Rectal smooth muscle tissue (tissue), 1 donor: ENCODE data around the gene KLK15.
"Not testable (repeated sequence)": the region's sequence is repeated elsewhere in the genome, so short reads cannot be mapped to it uniquely, and the experiment has no call there.

Source experiments
- H3K27ac ChIP-seq: one replicate; pipeline ENCODE4 v1.7.0; 2013; ENCODE audit warnings: low read depth, low read length, inconsistent platforms
- H3K27me3 ChIP-seq: one replicate; pipeline ENCODE4 v1.7.0; 2013; ENCODE audit warnings: low read length; ENCODE audit not compliant: control insufficient read depth, insufficient read depth
- H3K36me3 ChIP-seq: one replicate; pipeline ENCODE4 v1.7.0; 2013; ENCODE audit warnings: low read length; ENCODE audit not compliant: control insufficient read depth, insufficient read depth
- H3K4me1 ChIP-seq: one replicate; pipeline ENCODE4 v1.7.0; 2013; ENCODE audit warnings: low read length; ENCODE audit not compliant: control insufficient read depth, insufficient read depth
- H3K4me3 ChIP-seq: one replicate; pipeline ENCODE4 v1.7.0; 2013; ENCODE audit warnings: low read length
- H3K9ac ChIP-seq: one replicate; pipeline ENCODE4 v1.7.0; 2013; ENCODE audit warnings: low read length

KLK15 gene

DNA sequence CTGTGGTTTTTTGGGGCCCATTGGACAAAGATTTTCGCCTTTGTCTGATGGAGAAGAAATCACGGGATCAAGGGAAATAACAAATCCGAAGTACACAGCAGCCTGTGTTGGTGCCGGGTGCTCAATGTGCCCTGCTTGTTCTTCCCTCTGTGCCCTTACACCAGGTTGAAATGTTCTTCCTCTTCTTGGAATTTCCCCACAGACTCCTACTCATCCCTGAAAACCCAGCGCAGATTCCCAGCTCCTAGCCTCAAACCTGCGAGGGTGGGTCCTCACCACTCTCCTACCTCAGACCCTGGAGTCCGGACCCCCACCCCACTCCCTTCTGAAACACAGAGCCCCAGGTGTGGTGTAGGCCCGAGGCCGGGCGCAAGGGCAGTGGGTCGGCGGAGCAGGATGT is 48.0 kb downstream of the KLK15 start:
- H3K27ac ChIP-seq: no peak overlapping the region
- H3K27me3 ChIP-seq: peaks cover 3% of the 10 kb centered on the region
- no peak overlapping the region for H3K9ac ChIP-seq
- peaks cover 3% of the 10 kb centered on the region for H3K4me1 ChIP-seq
- no peak overlapping the region for H3K4me3 ChIP-seq
- no peaks in the 10 kb centered on the region for H3K36me3 ChIP-seq

DNA sequence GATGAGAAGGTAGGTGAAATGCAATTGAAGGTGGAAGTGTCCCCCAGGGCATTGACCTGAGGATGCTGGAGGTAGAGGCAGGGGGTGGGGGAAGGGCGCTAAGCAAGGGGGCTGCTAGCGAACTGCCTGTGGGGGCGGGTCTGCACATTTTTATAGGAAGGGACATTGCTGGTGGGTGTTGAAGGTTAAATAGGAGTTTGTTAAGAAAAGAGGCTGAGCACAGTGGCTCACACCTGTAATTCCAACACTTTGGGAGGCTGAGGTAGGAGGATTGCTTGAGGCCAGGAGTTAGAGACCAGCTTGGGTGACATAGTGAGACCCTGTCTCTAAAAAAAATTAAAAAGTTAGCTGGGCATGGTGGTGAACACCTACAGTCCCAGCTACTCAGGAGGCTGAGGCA is 48.7 kb downstream of the KLK15 start:
- Histone ChIP-seq H3K4me1 (peaks cover 3% of the 10 kb centered on the region), H3K9ac (no peak overlapping the region), H3K36me3 (no peaks in the 10 kb centered on the region), H3K27ac (no peak overlapping the region), H3K4me3 (no peak overlapping the region), H3K27me3 (peaks cover 9% of the 10 kb centered on the region)

DNA sequence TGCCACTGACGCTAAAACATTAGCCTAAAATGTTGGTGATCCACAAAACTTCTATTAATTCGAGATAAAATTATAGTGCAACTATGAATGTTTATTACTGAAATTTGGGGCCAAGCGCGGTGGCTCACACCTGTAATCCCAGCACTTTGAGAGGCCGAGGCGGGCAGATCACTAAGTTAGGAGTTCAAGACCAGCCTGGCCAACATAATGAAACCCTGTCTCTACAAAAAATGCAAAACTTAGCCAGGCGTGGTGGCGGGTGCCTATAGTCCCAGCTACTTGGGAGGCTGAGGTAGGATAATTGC is 49.6 kb downstream of the KLK15 start:
- not testable (repeated sequence) for H3K4me3 ChIP-seq, H3K4me1 ChIP-seq, H3K27ac ChIP-seq, H3K36me3 ChIP-seq, H3K9ac ChIP-seq
- peaks cover 11% of the 10 kb centered on the region for H3K27me3 ChIP-seq

DNA sequence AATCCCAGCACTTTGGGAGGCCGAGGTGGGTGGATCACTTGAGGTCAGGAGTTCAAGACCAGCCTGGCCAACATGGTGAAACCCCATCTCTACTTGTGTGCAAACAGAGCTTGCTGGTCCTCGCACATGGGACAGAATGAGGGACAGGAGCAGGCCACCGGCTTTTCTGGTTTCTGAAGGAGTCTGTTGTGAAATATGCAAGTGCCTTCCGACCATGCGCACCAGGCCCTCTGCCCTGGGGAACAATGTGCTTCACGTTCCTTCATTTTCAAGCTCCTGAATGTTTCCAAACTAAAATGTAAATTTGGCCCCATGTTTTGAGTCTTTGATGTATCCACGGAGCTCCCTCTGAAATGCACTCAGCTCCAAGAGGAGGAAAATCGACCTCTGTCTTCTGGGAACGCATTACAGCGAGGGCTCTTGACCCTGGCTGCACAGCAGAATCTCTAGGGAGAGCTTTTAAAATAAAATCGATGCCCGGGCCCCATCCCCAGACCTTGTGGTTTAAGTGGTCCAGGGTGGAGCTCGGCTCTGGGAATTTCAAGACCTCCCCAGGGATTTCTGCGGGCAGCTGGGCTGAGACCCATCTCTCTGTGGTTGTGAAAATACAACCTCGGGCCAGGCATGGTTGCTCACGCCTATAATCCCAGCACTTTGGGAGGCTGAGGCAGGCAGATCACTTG is 52.5 kb downstream of the KLK15 start:
- no peak overlapping the region for H3K27ac ChIP-seq
- no peak overlapping the region for H3K9ac ChIP-seq
- peaks cover 3% of the 10 kb centered on the region for H3K4me1 ChIP-seq
- H3K27me3 ChIP-seq: peaks cover 19% of the 10 kb centered on the region
- H3K4me3 ChIP-seq: no peak overlapping the region
- H3K36me3 ChIP-seq: no peaks in the 10 kb centered on the region

DNA sequence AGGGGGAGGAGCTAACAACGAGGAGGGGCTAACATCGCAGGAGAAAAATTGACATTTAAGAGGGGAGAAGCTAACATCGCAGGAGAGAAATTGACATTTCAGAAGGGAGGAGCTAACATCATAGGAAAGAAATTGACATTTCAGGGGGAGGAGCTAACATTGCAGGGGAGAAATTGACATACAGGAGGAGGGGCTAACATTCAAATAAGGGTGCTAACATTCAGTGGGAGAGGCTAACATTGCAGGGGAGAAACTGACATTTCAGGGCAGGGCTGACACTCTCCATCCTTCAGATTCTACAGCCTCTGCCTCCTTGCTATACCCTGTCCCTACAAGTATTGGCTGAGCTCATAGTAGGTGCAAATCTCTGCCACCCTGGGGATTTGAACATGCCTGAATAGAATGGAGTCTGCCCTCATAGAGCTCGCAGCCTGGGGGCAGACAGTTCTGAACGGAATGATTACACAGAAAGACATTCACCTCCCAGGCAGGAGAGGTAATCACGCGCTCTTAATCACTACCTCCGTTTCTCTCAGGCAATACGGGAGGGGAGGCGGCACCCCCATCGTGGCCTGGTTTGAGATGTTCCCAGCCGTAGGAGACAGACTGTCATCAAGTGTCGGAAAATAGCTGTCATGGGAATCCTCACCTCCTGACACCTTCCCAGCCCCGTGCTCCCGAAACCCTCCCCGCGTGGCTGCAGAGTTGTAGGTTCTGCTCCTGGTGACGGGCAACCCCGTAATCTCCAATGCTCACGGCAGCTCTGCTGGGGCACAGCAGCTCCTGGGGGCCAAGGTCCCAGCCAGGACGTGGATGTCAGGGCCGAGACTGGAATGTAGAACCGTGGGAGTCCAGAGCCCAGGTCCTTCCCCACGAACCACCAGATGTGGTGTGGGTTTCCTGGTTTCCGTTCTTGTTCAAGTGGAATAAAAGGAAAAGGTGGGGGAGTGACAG is 53.6 kb downstream of the KLK15 start:
- Histone ChIP-seq H3K27ac (no peak overlapping the region), H3K9ac (no peak overlapping the region), H3K36me3 (no peaks in the 10 kb centered on the region), H3K4me3 (no peak overlapping the region), H3K4me1 (peaks cover 3% of the 10 kb centered on the region), H3K27me3 (peaks cover 19% of the 10 kb centered on the region)

DNA sequence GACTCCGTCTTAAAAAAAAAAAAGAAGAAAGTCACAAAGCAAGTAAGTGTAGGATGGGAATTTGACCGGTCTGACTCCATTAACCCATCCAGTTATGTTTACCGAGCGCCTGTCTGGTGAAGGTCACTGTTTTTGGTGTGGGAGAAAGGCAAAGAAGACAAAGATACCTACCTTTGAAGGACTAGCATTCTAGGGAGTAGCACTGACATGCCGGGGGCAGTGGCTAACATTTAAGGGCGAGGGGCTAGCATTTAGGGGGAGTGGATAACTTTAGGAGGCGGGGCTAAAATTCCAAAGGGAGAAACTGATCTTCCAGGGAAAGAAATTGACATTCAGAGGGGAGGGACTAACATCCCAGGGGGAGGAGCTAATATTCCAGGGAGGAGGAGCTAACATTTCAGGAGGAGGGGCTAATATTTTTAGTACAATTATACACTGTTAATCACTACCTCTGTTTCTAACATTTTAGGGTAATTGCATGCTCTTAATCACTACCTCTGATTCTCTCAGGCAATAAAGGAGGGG is 54.4 kb downstream of the KLK15 start:
- no peak overlapping the region for H3K4me3 ChIP-seq
- H3K27me3 ChIP-seq: peaks cover 19% of the 10 kb centered on the region
- H3K9ac ChIP-seq: no peak overlapping the region
- H3K27ac ChIP-seq: no peak overlapping the region
- H3K4me1 ChIP-seq: peaks cover 3% of the 10 kb centered on the region
- H3K36me3 ChIP-seq: no peaks in the 10 kb centered on the region

DNA sequence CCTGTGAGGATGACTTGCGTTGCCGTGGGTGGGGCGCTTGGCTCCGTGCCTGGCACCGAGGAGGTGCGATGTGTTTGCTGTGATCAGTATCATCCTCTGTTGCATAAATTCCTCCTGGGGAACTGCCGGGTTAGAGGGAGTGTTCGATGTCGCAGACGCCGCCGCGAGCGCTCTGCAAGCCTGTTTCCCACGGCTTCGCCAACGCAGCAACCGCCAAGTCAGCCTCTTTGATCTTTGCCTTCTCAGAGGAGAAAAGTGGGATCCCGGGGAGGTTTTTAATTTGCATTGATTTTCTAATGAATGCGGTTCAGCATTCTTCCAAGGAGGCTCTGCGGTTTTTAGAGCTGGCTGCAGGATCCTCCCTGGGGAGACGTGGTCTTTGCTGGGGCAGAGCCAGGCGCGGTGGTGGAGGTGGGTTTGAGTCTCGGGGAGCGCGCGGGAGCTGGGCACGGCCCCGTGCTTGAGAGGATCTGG is 55.5 kb downstream of the KLK15 start:
- H3K27me3 ChIP-seq: peaks cover 19% of the 10 kb centered on the region
- H3K9ac ChIP-seq: no peak overlapping the region
- no peak overlapping the region for H3K27ac ChIP-seq
- H3K4me1 ChIP-seq: no peaks in the 10 kb centered on the region
- no peak overlapping the region for H3K4me3 ChIP-seq
- no peaks in the 10 kb centered on the region for H3K36me3 ChIP-seq

DNA sequence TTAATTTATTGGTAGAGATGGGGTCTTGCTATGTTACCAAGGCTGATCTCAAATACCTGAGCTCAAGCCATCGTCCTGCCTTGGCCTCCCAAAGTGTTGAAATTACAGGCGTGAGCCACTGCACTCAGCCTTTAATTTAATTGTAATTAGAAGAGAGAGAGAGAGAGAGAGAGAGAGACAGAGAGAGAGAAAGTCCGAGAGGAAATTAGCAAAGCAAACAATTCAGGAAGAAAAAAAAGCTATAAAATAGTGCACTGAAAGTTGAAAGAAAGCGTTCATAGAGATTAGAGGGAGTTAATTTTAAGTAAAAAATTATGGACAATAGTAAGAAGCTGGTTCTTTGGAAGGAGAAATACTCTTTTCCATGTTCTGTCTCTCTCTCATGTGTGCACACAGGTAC is 56.1 kb downstream of the KLK15 start:
- no peak overlapping the region for H3K9ac ChIP-seq
- H3K27me3 ChIP-seq: peaks cover 19% of the 10 kb centered on the region
- no peaks in the 10 kb centered on the region for H3K36me3 ChIP-seq
- no peaks in the 10 kb centered on the region for H3K4me1 ChIP-seq
- no peak overlapping the region for H3K4me3 ChIP-seq
- H3K27ac ChIP-seq: no peak overlapping the region

DNA sequence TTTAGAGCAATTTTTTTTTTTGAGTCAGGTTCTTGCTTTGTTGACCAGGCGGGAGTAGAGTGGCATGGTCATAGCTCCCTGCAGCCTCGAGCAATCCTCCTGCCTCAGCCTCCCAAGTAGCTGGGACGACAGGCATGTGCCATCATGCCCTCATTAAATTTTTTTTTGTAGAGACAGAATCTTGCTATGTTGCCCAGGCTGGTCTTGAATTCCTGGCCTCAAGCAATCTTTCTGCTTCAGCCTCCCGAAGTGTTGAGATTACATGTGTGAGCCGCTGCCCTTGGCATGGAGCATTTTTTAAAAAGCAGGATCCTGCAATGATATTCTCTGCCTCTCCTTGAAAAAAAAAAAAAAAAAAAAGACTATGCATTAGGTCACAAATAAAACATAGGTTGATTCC is 57.2 kb downstream of the KLK15 start:
- Histone ChIP-seq H3K36me3 (no peaks in the 10 kb centered on the region), H3K4me1 (no peaks in the 10 kb centered on the region), H3K4me3 (no peak overlapping the region), H3K27ac (no peak overlapping the region), H3K27me3 (peaks cover 19% of the 10 kb centered on the region), H3K9ac (no peak overlapping the region)
